Bronchial smooth muscle cell (primary cell): ENCODE measurements around the gene FGFR3. TPM values are rescaled to one million over a fixed set of nuclear protein-coding genes. Genes with fewer than 3 reads are reported as not detected.

Experiments
- total RNA-seq: library from RNA; depleted of rRNA; stranded (reverse); fragments of >200 nt; gene quantifications from 2 replicates; pipeline ENCODE4 v1.2.1, GENCODE V29; 2014

FGFR3 gene
- 0.95 and 3.3 TPM in 2 replicates for total RNA-seq

GRCh38 chr4:1792832-1793495 is at the start of gene FGFR3:
Gene FGFR3, plus strand, starts transcription at chr4:1793293. Its CDS starts 642 bp downstream, at chr4:1793935.

GRCh38 chr4:1856071-1856942 is 63.2 kb downstream of the FGFR3 start, which contains the start of gene LETM1:
Gene LETM1, minus strand, starts transcription at chr4:1856156. Its CDS starts 206 bp downstream, at chr4:1855950.

Other genes with a start within 250 kb of the FGFR3 start
- gene FAM53A, start 109.0 kb upstream of the FGFR3 start, total RNA-seq: 1.1 and 1.4 TPM in 2 replicates
- 29.6 and 43.3 TPM in 2 replicates for gene SLBP, start 81.0 kb upstream of the FGFR3 start, total RNA-seq
- 29.2 and 40.1 TPM in 2 replicates for gene TMEM129, start 72.0 kb upstream of the FGFR3 start, total RNA-seq
- 1.3 and 3.8 TPM in 2 replicates for gene TACC3, start 71.8 kb upstream of the FGFR3 start, total RNA-seq
- gene LETM1, start 62.9 kb downstream of the FGFR3 start, total RNA-seq: 61.3 and 70.4 TPM in 2 replicates
- 31.5 and 44.8 TPM in 2 replicates for gene NSD2, start 78.1 kb downstream of the FGFR3 start, total RNA-seq
- 12.6 and 14.4 TPM in 2 replicates for gene NELFA, start 215.7 kb downstream of the FGFR3 start, total RNA-seq